Dermis lymphatic vessel endothelial cell (primary cell): ENCODE measurements around the gene TMEM214. TPM values are rescaled to one million over a fixed set of nuclear protein-coding genes. Genes with fewer than 3 reads are reported as not detected.

Experiments used
- total RNA-seq: library from RNA; depleted of rRNA; stranded (reverse); fragments of >200 nt; gene quantifications from 2 replicates; pipeline ENCODE4 v1.2.1, GENCODE V29; 2014

TMEM214 gene
- 17.0 and 23.1 TPM in 2 replicates for total RNA-seq

GRCh38 chr2:27032495-27033252, at the start of gene TMEM214:
TMEM214 (plus strand) TSS chr2:27032965; CDS start chr2:27033016, 51 bp downstream.

GRCh38 chr2:27050996-27051901, 18.5 kb downstream of the TMEM214 start, which contains the start of gene AGBL5:
AGBL5 (plus strand) TSS chr2:27051668; CDS start chr2:27052959, 1,291 bp downstream.

DNA sequence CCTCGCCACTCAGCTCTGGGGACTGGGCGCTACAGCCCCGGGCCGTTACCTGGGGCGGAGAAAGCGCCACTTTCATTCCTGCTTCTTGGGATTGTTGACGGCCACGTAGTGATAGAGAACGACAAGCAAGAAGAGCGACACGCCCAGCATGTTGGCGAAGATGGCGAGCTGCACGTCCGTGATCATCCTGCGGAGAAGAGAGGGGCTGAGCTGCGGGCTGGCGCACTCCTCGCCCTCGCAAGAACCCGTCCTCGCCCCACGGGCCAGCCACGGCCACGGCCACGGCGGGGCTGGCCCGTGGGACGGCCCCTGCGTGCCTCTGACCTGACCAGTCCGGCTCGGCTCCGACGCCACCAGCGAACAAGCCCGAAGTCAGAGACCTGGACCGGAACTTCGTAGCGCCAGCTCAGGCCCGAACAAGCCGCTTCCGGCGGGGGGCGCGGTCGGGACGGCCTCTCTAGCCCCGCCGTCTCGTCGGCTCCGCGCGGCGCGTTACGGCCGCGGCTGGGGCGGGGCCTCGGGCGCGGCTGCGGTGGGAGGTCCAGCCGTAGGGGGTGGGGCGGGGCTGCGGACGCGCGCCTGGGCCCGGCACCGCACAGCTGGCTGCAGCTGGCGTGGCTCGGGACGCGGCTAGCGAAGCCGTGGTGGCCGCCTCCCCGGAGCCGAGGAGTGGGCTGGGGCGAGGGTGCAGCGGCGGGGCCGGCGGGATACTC, 38.7 kb downstream of the TMEM214 start, which contains the start of gene OST4:
Gene OST4, minus strand, starts transcription at position 378 of the 713 bp plus-strand sequence.

GRCh38 chr2:27078267-27079194, 45.8 kb downstream of the TMEM214 start, which contains the start of gene EMILIN1:
EMILIN1 (plus strand) TSS chr2:27078615; CDS start chr2:27079066, 451 bp downstream.

DNA sequence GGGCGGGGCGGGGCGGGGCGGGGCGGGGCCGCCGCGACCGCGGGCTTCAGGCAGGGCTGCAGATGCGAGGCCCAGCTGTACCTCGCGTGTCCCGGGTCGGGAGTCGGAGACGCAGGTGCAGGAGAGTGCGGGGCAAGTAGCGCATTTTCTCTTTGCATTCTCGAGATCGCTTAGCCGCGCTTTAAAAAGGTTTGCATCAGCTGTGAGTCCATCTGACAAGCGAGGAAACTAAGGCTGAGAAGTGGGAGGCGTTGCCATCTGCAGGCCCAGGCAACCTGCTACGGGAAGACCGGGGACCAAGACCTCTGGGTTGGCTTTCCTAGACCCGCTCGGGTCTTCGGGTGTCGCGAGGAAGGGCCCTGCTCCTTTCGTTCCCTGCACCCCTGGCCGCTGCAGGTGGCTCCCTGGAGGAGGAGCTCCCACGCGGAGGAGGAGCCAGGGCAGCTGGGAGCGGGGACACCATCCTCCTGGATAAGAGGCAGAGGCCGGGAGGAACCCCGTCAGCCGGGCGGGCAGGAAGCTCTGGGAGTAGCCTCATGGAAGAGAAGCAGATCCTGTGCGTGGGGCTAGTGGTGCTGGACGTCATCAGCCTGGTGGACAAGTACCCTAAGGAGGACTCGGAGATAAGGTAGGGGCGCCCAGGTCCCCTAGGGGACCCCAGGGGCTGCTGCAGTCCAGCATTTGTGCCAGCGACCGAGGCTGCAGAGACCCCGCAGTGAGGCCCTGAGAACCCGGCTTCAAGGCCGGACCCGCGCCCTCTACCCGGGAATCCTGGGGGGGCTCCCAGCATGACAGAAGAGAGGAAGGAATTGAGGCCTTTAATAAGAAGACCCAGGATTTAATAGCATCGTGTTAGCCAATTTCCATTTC, 54.2 kb downstream of the TMEM214 start, which contains the start of gene KHK:
Gene KHK, plus strand, starts transcription at position 49 of the 870 bp plus-strand sequence. Its CDS starts 488 bp downstream, at position 537.

Other genes starting within 250 kb of the TMEM214 start
- 2.2 and 3.4 TPM in 2 replicates for gene CENPA, start 246.9 kb upstream of the TMEM214 start, total RNA-seq
- not detected in 2 replicates for gene DPYSL5, start 184.8 kb upstream of the TMEM214 start, total RNA-seq
- gene MAPRE3, start 62.3 kb upstream of the TMEM214 start, total RNA-seq = 1.4 and 1.5 TPM in 2 replicates
- gene AGBL5, start 18.7 kb downstream of the TMEM214 start, total RNA-seq = 17.3 and 20.0 TPM in 2 replicates
- gene OST4, start 38.7 kb downstream of the TMEM214 start, total RNA-seq = 403 and 523 TPM in 2 replicates
- 22.8 and 34.8 TPM in 2 replicates for gene EMILIN1, start 45.6 kb downstream of the TMEM214 start, total RNA-seq
- gene KHK, start 53.8 kb downstream of the TMEM214 start, total RNA-seq = 2.4 and 4.3 TPM in 2 replicates
- gene CGREF1, start 86.2 kb downstream of the TMEM214 start, total RNA-seq = 1.7 and 2.3 TPM in 2 replicates
- not detected in 2 replicates for gene ABHD1, start 90.8 kb downstream of the TMEM214 start, total RNA-seq
- gene PREB, start 101.7 kb downstream of the TMEM214 start, total RNA-seq = 25.3 and 28.4 TPM in 2 replicates
- gene PRR30, start 106.4 kb downstream of the TMEM214 start, total RNA-seq = not detected in 2 replicates
- not detected in 2 replicates for gene TCF23, start 116.0 kb downstream of the TMEM214 start, total RNA-seq
- gene ATRAID, start 179.1 kb downstream of the TMEM214 start, total RNA-seq = 107 and 121 TPM in 2 replicates
- gene SLC5A6, start 179.3 kb downstream of the TMEM214 start, total RNA-seq = 18.1 and 19.4 TPM in 2 replicates
- 21.6 and 22.9 TPM in 2 replicates for gene CAD, start 184.4 kb downstream of the TMEM214 start, total RNA-seq
- gene SLC30A3, start 230.1 kb downstream of the TMEM214 start, total RNA-seq = 6.3 and 21.2 TPM in 2 replicates
- 0.60 and 2.4 TPM in 2 replicates for gene DNAJC5G, start 242.5 kb downstream of the TMEM214 start, total RNA-seq
- 0.52 and 1.3 TPM in 2 replicates for gene TRIM54, start 249.5 kb downstream of the TMEM214 start, total RNA-seq